Inferior parietal cortex (tissue), 1 donor: Measurements from ENCODE around the gene FARS2.
A peak's percentile ranks its signal among the peaks of the same experiment; 100 is the strongest.

ENCODE experiments used
- DNase-seq: peaks from one replicate; pipeline ENCODE4 v3.0.0-alpha.2; 2016; ENCODE audit errors: extremely low spot score

Gene FARS2

GRCh38 chr6:5260661-5261544 is at the start of gene FARS2, which contains the start of gene LYRM4:
FARS2 (plus strand) TSS chr6:5261513.
LYRM4 (minus strand) TSS chr6:5260950; CDS start chr6:5260733, 217 bp downstream.
- peak; percentile 87 for DNase-seq

- DNase-seq: no peak
These were observed 47.5 kb upstream of the FARS2 start for GRCh38 chr6:5213836-5214235.

- no peak for DNase-seq
These were observed 46.7 kb upstream of the FARS2 start for GRCh38 chr6:5214570-5215052.

- no peak for DNase-seq
These were observed 46.2 kb upstream of the FARS2 start for GRCh38 chr6:5215159-5215558.

GRCh38 chr6:5215799-5216198 is 45.5 kb upstream of the FARS2 start:
- DNase-seq: no peak

GRCh38 chr6:5217356-5217755 is 44.0 kb upstream of the FARS2 start:
- DNase-seq: no peak

GRCh38 chr6:5219011-5219691 is 42.2 kb upstream of the FARS2 start:
- DNase-seq: no peak

- DNase-seq: no peak
These were observed 40.9 kb upstream of the FARS2 start for GRCh38 chr6:5220443-5220842.

GRCh38 chr6:5223309-5223708 is 38.0 kb upstream of the FARS2 start:
- DNase-seq: no peak

- no peak for DNase-seq
These were observed 32.0 kb upstream of the FARS2 start for GRCh38 chr6:5229356-5229755.

GRCh38 chr6:5230081-5230480 is 31.2 kb upstream of the FARS2 start:
- no peak for DNase-seq

GRCh38 chr6:5231289-5231688 is 30.0 kb upstream of the FARS2 start:
- DNase-seq: peak; percentile 46

- no peak for DNase-seq
These were observed 26.4 kb upstream of the FARS2 start for GRCh38 chr6:5234874-5235273.

- DNase-seq: no peak
These were observed 25.5 kb upstream of the FARS2 start for GRCh38 chr6:5235830-5236229.

- no peak for DNase-seq
These were observed 23.5 kb upstream of the FARS2 start for GRCh38 chr6:5237805-5238204.

GRCh38 chr6:5238336-5238735 is 23.0 kb upstream of the FARS2 start:
- DNase-seq: no peak

GRCh38 chr6:5241252-5241651 is 20.1 kb upstream of the FARS2 start:
- DNase-seq: no peak

GRCh38 chr6:5243069-5243468 is 18.2 kb upstream of the FARS2 start:
- no peak for DNase-seq

GRCh38 chr6:5246141-5247097 is 14.9 kb upstream of the FARS2 start:
- DNase-seq: no peak

- DNase-seq: no peak
These were observed 14.1 kb upstream of the FARS2 start for GRCh38 chr6:5247201-5247600.

GRCh38 chr6:5248302-5249098 is 12.8 kb upstream of the FARS2 start:
- no peak for DNase-seq
